Measurements from ENCODE around the gene CEP85. TPM values are rescaled to one million over a fixed set of nuclear protein-coding genes. Genes with fewer than 3 reads are reported as not detected.

The CEP85 gene
- total and polyA plus RNA-seq, 2 of the 13 experiments (the other 11 are each of a cell fraction or from before 2014, with no cell fraction given): 16.1 to 26.7 TPM

DNA sequence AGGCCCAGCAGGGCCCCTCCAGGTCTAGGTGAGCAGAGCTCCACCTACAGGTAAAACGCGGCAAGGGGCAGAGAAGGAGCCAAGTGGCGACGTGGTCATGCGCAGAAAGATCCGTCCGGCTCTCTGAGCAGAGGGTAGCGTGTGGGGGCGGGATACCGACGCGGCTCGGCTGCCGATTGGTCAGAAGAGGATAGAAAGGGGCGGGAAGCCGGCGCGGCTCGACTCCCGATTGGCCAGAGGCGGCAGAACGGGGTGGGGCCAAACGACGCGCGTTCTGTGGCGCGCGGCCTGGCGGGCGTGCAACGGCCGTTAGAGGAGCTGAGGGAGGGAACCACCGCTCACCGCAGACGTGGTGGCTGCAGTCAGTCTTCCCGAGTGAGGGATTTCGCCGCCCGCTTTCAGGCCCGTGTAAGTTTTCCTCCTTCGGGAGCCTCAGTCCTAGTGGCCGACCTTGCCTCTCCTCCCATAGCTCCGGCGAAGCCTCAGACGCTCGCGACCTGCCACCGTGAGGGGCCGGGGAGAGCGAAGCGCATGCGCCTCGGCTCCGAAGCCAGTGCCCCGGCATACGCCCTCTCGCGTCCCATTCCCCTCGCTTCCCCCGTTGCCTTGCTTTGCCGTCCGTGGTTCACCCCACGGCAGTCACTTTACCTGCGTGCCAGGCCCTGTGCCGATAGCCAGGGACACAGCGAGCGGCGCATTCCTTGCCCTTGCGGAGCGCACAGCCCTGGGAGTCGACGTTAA, at the start of gene CEP85 (continued):
- TF ChIP-seq TEAD3 (CRISPR knock-in tag; optimal IDR thresholded peaks at IDR 0.05; ENCODE audit: borderline replicate concordance) (peak; percentile 39), ATF1 (CRISPR knock-in tag; IDR thresholded peaks at IDR 0.05) (peak; percentile 63), MAF1 (CRISPR knock-in tag; IDR thresholded peaks at IDR 0.05; ENCODE audit: borderline replicate concordance) (no peak), HNRNPL (IDR thresholded peaks at IDR 0.05; ENCODE audit: low read depth, low read length) (0 out of 2 replicates have a peak, but pooled peaks have one; percentile 20), ZNF790 (CRISPR knock-in tag; IDR thresholded peaks at IDR 0.05; ENCODE audit: borderline replicate concordance) (peak; percentile 77; the same call in 1 of the 2 replicates), SNRNP70 (IDR thresholded peaks at IDR 0.05; ENCODE audit: low read depth, low read length) (no peak), AKAP8 (CRISPR knock-in tag; IDR thresholded peaks at IDR 0.05) (no peak), ZNF20 (CRISPR knock-in tag; IDR thresholded peaks at IDR 0.05) (no peak), TCF7L2 (IDR thresholded peaks at IDR 0.05; ENCODE audit: low read depth, low read length) (no peak), ONECUT2 (CRISPR knock-in tag; IDR thresholded peaks at IDR 0.05) (no peak), ZSCAN20 (CRISPR knock-in tag; IDR thresholded peaks at IDR 0.05; ENCODE audit: borderline replicate concordance) (no peak), ETV6 (CRISPR knock-in tag; conservative IDR thresholded peaks at IDR 0.05) (0 out of 2 replicates have a peak, but pooled peaks have one; percentile 2), PCBP1 (IDR thresholded peaks at IDR 0.05; ENCODE audit: borderline replicate concordance, low read depth, low read length) (no peak; the same call in 1 of the 2 replicates), ESRRA (CRISPR knock-in tag; IDR thresholded peaks at IDR 0.05; ENCODE audit: low read depth) (no peak)
- TF ChIP-seq, protein P1, sequence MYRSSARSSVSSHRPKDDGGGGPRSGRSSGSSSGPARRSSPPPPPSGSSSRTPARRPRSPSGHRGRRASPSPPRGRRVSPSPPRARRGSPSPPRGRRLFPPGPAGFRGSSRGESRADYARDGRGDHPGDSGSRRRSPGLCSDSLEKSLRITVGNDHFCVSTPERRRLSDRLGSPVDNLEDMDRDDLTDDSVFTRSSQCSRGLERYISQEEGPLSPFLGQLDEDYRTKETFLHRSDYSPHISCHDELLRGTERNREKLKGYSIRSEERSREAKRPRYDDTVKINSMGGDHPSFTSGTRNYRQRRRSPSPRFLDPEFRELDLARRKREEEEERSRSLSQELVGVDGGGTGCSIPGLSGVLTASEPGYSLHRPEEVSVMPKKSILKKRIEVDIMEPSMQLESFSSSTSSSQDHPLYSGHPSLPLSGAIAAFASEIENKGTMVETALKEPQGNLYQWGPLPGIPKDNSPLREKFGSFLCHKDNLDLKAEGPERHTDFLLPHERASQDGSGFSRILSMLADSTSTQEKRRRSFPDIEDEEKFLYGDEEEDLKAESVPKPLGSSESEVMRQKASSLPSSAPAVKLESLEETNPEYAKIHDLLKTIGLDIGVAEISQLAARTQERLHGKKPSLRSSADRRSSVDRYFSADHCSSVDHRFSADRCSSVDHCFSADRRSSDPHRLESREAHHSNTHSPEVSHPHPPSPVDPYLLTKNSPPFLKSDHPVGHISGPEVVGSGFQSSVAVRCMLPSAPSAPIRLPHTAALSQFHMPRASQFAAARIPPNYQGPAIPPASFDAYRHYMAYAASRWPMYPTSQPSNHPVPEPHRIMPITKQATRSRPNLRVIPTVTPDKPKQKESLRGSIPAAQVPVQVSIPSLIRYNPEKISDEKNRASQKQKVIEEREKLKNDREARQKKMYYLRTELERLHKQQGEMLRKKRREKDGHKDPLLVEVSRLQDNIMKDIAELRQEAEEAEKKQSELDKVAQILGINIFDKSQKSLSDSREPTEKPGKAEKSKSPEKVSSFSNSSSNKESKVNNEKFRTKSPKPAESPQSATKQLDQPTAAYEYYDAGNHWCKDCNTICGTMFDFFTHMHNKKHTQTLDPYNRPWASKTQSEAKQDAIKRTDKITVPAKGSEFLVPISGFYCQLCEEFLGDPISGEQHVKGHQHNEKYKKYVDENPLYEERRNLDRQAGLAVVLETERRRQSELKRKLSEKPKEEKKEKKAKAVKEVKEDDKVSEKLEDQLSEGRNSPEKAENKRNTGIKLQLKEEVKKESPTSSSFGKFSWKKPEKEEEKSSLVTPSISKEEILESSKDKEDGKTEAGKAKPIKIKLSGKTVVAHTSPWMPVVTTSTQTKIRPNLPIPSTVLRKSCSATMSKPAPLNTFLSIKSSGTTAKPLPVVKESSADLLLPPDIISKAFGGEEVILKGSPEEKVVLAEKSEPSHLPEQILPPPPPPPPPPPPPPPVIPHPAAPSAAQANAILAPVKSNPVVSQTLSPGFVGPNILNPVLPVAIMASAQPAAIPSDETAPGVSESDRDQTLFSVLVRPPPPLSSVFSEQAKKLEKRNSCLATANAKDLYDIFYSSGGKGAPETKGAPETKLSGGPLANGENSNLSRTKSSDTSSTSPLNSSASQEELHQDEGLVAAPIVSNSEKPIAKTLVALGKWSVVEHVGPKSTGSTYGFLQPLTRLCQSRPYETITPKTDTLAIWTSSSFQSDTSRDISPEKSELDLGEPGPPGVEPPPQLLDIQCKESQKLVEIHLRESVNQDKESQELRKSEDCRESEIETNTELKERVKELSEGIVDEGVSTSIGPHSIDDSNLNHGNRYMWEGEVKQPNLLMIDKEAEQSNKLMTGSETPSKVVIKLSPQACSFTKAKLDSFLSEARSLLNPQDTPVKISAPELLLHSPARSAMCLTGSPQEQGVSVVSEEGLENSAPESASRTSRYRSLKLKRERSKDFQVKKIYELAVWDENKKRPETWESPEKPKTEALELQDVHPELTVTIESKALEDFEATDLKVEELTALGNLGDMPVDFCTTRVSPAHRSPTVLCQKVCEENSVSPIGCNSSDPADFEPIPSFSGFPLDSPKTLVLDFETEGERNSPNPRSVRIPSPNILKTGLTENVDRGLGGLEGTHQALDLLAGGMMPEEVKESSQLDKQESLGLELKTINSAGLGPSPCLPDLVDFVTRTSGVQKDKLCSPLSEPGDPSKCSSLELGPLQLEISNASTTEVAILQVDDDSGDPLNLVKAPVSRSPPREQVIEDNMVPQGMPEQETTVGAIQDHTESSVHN (CRISPR knock-in tag; IDR thresholded peaks at IDR 0.05): no peak
- TF ChIP-seq, protein P2, sequence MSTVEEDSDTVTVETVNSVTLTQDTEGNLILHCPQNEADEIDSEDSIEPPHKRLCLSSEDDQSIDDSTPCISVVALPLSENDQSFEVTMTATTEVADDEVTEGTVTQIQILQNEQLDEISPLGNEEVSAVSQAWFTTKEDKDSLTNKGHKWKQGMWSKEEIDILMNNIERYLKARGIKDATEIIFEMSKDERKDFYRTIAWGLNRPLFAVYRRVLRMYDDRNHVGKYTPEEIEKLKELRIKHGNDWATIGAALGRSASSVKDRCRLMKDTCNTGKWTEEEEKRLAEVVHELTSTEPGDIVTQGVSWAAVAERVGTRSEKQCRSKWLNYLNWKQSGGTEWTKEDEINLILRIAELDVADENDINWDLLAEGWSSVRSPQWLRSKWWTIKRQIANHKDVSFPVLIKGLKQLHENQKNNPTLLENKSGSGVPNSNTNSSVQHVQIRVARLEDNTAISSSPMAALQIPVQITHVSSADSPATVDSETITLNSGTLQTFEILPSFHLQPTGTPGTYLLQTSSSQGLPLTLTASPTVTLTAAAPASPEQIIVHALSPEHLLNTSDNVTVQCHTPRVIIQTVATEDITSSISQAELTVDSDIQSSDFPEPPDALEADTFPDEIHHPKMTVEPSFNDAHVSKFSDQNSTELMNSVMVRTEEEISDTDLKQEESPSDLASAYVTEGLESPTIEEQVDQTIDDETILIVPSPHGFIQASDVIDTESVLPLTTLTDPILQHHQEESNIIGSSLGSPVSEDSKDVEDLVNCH (CRISPR knock-in tag; IDR thresholded peaks at IDR 0.05): no peak
- TF ChIP-seq, protein P3, sequence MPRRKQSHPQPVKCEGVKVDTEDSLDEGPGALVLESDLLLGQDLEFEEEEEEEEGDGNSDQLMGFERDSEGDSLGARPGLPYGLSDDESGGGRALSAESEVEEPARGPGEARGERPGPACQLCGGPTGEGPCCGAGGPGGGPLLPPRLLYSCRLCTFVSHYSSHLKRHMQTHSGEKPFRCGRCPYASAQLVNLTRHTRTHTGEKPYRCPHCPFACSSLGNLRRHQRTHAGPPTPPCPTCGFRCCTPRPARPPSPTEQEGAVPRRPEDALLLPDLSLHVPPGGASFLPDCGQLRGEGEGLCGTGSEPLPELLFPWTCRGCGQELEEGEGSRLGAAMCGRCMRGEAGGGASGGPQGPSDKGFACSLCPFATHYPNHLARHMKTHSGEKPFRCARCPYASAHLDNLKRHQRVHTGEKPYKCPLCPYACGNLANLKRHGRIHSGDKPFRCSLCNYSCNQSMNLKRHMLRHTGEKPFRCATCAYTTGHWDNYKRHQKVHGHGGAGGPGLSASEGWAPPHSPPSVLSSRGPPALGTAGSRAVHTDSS (CRISPR knock-in tag; conservative IDR thresholded peaks at IDR 0.05): no peak

Measured in HepG2 (cell line).